NCI-H524 treated with DMSO at 0.1 percent for 48 hours (cell line): ENCODE measurements around the gene ZDHHC20.

Experiments
- DNase-seq: peaks from one replicate; lab custom pipeline; 2025; lab: John Stamatoyannopoulos, UW

ZDHHC20 gene

DNA sequence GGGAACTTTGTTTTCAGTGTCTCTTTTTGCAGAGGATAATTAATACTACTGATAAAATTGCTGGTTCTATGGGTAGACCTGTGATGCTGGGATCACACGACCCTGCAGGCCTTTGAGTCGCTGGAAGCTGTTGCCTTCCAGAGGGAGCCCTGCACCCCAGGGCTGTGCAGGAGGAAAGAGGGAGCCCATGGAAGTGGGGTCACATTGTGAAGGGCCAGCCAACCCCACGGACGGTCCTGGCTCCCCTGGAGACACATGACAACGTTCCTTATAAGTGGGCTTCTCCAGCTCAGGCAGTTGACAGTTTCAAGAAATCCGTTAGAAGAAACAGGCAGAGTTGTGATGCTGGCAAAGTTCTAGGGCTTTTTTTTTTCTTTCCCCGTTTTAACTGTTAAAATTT, 98.0 kb downstream of the ZDHHC20 start:
- no peak for DNase-seq

DNA sequence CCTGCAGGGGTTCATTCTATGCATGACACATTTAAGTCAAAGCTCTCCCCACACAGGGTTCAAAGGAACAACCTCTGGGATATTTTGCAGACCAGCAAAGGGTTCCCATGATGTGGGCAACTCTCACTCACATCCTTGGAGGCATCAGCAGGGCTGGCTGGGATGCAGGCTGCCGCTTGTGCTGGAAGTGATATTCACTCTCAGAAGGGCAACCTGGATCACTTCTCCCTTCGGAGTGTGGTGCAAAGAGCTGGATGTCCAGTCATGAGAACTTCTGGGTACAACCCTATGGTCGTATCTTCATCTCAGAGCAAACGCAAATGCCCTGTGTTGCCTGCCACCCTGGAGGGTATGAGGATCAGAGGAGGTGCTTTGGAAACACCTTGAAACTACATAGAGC, 98.6 kb downstream of the ZDHHC20 start:
- no peak for DNase-seq

DNA sequence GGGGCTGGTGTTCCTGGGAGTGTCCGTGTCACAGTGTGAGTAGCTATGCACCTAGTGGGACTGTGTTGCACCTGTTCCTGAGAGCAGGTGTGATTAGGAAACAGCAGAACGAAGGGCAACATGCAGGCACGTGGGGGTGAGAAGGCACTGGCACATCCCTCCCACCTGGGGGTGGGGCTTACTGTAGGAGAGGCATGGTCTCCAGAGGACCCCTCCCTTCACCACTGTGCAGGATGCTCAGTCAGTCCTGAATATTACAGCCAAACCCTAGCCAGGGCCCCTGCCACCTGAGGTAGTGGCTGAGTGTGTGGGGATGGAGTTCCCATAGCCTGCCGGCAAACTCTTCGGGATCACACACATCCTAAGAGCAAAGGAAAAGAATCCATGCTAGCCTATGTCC, 99.2 kb downstream of the ZDHHC20 start:
- no peak for DNase-seq

DNA sequence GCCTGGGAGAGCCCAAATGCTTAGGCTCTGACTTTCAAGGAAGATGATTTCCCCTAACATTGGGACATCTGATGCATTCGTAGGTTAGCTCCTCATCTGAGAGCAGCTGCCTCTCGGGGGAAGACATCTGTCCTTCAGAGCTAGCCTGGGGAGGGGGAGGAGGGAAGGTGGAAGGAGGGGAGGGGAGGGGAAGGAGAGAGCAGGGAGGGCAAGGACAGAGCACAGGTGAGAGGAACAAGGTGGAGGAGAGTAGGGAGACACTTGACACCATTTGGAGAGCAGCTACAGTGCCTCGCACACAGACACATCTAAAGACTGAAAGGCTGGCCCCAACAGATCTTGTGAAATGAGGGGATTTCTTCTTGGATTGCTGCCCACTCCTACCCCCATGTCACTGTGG, 103.8 kb downstream of the ZDHHC20 start:
- no peak for DNase-seq

DNA sequence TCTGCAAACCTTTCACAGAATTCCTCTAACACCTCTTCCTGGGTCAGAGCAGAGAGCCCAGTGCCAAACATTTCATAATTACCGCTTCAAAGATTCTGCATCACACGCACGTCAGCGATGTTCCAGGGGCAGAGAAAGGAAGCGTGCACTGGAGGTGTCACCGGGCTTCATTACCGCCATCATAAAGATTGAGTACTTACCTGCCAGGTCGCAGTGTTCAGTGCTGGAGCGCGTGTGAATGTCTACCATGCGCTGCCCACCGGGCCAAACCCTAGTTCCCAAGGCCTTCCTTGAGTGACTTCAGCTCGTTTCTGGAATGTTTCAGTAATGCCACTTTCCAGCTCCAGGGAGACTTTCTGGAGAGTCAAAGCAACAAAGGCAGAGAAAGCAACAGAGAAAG, 104.4 kb downstream of the ZDHHC20 start:
- DNase-seq = no peak

DNA sequence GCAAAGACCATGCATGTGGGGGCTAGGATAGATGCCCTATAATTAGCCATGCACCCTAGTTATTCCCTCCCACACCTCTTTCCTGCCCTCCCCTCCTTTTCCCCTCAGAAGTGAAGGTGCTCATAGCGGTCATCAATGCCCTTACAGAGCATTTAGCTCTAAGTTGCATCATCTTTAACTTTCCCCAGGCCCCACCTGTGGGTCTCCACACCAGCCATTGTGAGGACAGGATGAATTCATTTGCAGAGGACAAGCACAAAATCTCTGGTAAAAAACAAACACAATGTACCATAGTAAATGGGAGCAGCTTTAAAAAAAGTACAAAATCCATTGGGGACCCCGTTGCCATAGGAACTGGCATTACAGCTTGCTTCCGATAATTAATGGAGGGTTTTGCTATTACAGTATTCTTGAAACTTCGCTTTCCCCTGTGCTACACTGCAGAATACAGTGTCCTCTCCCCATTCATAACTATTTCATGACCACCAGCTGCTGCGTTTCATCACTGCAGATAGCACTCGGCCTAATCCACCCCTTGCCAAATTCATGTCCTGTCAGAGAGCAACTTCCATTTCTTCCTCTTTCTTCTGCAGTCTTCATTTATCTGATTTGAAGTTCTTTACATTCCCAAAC, 110.5 kb downstream of the ZDHHC20 start:
- DNase-seq = no peak

DNA sequence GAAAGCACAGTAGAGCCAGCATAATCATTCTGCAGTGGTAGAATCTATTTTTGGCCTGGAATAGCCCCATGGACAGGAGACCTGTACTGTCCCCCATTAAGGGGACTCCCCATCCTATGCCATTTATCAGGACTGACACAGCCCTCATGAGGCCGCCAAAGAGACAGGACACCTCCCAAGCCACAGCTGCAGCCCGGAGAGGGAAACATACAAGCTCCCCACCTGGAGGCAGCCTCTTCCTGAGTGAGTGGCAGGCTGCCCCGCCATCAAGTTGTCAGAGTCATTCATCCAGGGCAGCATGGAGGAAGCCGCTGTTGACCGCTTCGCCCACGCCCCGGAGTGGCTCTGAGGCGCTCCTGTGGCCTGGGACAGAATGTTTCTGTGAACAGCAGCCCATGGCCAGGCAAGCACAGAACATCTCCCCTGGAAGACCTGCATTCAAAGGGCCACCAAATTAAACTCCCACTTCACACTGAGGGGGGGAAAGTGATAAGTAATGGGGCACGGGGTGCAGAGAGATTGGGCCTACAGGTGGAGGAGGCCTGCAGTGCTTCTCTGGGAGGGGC, 111.3 kb downstream of the ZDHHC20 start:
- DNase-seq = no peak

DNA sequence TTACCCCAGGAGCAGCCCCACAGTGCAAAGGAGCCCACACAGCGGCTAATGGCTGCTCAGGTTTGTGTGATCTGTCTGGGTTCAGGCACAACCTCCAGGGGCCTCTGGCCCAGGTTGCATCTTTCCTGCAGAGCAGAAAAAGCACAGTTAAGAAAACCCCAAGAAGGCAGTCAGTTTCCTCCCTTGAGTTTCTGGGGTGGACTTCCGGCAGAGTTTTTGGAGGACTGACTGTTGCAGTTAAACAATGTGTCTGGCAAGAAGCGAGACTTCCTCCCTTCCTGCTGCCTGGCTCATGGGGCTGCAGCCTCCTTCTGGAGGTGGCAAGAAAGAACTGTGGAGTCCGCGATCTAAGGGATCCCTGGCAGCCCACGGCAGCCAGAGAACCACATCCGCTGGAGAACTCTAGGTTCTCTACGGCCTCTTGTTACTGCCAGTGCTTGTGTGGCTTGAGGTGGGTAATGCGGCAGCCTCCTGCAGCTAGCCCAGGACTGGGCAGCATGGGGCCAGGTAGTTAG, 114.4 kb downstream of the ZDHHC20 start:
- no peak for DNase-seq

DNA sequence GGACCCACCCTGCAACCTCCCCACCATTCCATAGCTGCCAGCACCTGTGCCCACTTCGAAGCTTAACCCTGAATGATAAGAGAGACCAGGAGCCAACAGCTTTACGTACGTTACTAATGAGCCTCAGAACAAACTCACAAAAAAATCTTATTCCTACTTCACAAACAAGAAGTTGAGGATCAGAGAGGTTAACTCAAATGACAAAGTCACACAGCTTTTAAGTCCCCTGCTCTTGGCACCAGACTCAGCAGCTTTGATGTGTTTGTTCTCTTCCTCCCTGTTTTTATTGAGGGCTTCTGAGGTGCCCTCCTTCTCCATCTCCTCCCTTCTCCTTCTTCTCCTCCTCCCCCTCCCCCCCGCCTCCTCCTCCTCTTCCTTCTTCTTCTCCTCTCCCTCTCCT, 115.4 kb downstream of the ZDHHC20 start:
- no peak for DNase-seq

DNA sequence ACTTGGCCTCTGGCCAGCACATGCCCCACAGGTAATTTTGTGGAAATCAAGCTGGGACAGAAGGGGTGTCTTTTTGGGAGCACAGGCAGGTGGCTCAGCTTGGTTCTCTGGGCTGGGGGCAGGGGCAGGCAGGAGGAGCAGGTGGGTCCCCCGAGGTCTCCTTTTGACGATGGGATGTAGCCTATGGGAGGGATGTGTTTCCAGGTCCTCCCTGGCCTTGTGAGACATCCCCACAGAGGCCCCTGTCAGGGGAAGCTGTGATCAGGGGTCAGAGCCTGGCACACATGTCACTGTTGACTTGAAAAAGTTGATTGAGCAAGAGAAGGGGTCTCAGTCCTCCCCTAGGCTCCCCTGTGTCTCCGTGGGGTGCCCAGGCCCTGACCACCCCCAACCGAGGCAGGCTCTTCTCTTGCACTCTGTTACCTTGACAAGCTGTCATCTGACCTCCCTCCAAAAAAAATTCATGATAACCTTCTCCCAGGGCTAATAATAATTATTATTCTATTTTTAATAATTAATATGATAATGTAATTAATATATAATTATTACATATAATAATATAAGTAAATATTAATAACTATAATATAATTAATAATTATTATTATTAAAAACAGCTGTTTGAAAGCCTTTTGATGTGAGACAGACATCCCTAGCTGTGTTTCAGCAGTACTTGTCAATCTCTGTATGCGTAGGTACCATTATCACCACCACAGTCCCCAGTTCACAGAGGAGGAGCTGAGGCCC, 116.2 kb downstream of the ZDHHC20 start:
- no peak for DNase-seq

DNA sequence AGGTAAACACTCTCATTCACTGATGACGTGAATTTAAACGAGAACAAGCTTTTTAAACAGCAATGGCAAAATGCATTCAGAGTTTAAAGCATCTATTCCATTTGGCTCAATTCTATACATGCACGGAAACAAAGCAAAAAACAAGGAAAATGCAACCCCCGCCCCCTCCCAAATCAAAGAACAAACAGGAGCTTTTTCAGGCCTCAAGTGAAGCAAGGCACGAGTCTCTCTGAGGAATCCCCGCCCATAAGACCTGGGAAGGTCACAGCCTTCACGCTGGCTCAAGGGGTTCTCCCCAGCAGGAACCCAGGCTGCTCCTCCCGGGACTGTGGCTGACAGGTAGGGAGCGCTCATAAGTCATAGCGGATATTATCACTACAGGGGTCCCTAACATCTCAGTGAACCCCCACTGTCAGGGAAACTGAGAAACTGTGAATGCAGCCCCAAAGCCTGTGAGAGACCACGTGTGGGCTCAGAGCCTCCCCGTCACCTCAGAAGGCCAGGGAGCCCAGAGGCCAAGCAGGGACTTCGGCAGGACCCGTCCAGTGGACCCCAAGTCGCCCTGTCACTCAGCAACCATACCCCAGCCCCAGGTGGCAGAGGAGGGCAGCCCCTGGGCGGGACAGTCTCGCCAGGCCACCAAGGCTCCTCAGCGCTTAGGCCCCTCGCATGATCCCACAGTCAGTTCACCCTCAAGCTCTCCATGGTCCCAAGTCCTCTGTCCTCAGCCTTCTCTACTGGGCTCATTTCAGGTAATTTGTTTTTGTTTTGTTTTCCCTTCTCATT, 117.3 kb downstream of the ZDHHC20 start:
- no peak for DNase-seq

DNA sequence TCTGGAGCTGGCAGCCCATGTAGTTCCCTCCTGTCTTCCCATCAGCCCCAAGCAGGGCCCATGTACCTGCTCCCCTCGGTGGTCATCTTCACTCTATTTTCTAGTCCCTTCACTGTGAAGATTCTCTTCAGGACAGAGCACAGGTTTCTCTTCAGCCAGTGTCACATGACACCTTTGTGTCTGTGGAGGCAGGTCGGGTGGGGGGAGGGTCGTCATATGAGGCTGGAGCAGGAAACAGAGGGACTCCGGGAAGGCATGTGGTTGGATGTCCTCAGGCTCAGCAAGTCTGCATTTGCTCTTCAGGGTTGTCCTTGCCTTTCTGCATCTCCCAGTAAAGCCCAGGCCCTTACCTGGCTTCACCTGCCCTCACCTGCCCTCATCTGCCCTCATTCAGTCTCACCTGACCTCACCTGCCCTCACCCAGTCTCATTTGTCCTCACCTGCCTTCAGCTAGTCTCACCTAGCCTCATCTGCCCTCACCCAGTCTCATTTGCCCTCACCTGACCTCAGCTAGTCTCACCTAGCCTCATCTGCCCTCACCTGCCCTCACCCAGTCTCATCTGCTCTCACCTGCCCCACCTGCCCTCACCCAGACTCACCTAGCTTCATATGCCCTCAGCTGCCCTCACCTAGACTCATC, 120.3 kb downstream of the ZDHHC20 start:
- DNase-seq = no peak

DNA sequence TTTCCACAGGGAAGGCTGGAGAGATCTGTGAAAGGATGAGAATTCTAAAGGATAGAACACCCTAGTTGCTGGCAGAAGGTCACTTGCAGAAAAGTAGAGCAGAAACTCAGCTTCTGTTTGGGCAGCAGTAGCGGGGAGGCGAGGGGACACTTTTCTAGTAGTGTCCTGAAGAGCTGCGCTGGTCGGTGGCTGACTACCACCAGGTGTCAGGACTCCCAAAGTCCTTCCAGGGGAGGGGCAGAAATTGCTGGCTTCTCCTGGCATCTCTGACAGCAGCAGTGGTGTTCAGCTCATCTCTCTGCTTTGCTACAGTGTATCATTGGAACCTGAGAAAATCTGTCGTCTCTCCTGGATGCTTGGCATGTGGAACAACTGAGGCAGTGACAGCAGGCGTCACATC, 120.9 kb downstream of the ZDHHC20 start:
- no peak for DNase-seq

DNA sequence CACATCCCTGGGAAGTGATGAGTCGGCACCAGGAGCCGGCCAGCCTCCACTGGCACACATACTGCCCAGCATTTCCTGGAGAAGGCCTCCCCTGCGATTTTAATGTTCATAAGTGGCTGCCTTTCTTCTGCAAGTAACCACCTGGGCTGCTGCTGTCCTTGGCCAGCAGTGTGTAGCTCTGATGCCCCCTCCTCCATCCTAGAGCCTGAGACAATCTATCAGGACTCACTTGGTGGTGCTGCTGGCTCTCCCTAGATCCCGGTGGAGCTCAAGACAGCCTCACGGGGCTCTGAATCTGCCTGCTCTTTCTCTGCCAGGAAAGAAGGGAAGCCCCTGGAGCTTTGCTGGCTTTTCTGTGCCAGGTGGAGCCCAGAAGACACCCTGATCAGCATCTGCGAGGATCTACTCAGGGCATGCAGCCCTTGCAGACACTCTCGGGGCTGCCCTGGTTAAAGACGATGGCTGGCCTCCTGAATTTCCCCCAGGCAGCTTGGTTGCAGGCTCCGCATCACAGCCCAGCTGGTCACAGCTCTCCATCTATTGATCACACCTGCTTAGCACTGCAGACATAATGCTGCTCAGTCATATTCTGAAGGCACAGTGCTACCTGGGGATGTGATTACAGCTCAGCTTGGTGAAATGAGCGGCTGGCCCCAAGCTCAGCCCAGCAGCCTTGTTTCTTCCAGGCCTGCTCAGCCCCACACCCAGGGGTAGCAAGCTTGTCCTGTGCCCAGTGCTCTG, 122.3 kb downstream of the ZDHHC20 start:
- no peak for DNase-seq

DNA sequence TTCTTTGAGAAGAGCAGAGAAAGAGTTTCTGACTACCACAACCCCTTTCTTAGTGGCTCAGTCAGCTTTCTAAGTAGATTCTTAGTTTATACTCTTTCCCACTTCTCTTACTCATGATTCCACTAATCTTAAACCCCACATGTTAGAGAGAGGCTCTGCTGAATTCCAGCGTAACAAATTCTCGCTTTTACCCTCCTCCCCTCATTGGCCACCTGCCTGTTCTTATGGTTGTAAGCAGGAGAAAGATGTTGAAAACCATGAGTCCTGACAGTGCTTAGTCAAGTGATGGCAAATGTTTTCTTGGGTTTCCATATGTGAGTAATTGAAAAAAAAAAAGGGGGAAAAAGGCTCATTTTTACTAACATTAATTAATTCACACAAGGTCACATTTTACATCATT, 125.9 kb downstream of the ZDHHC20 start:
- no peak for DNase-seq

DNA sequence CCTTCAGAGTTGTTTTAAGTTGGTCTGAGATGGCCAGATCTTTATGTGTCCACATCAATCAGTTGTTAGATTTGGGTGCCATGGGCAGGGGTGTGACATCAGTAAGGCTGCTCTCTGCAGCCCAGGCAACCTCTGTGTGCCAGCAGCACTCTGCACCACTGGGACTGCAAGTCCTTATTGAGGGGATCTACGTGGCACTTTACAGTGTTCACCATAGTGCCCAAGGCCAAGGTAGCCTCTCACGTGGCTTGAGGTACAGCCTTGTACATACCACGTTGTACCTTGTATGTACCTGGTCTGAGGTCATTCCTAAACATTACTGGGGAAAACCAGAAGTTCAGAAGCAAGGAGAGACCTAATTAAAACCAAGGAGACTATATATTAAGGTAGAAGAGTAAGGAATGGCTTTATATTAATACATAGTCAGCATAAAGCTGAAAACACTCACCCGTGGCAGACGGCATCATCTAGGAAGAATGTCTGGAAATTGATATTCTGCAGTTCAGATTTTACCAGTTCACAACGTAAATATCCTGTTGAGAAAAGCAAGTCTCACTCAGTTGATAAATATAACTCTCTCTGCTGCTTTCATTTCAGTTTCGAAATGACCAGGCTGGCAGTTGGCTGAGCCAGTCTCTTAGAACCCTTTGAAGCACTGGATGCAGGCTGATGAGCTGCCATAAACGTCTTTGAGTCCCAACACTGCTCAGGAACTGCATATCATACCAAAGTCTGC, 128.8 kb downstream of the ZDHHC20 start:
- DNase-seq = no peak

DNA sequence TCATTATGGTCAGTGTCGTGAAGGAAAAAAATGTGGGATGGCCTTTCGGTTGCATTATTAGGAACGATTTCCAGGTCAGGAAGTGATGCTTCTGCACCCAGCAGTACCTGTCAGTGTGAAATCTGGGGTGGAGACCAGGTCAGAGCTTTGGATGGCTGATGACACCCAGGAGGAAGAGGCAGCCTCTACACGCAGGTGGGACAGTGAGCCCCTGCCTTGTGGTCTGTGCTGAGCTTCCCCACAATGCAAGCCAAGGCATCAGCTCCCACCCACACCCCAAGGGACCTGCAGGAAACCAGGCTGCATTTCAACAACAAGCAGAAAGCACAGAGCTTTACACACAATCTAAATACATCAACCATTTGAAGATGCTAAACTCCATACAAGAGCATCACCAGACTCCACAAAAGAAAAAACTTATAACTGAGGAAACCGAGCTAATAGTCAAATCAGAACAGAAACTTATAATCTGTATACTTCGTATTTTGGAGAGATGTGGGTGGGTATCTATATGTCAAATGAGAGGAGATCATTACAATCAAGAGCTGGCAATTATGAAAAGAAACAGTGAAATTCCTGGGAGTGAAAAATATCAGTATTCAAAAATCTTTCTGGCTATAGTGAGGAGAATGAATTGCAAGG, 130.1 kb downstream of the ZDHHC20 start:
- DNase-seq = no peak

DNA sequence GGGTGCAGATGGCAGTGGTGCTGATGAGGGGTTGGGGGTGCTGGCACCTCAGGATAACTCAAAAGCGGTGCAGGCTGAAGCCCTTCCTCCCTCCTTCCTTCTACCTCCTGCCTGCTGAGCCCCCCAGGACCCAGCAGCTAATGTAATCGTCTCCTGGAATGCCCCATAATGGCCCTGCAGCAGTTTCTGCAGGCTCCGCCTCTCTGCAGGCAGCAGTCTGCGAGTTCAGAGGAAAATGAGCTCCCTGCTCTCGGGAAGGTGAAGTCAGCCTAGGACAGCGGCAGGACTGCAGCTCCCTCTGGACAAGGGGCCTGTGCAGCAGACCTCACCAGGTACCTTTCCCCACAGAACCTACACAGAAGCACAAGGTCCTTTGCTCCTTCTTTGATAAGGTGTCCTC, 130.9 kb downstream of the ZDHHC20 start:
- DNase-seq = no peak

DNA sequence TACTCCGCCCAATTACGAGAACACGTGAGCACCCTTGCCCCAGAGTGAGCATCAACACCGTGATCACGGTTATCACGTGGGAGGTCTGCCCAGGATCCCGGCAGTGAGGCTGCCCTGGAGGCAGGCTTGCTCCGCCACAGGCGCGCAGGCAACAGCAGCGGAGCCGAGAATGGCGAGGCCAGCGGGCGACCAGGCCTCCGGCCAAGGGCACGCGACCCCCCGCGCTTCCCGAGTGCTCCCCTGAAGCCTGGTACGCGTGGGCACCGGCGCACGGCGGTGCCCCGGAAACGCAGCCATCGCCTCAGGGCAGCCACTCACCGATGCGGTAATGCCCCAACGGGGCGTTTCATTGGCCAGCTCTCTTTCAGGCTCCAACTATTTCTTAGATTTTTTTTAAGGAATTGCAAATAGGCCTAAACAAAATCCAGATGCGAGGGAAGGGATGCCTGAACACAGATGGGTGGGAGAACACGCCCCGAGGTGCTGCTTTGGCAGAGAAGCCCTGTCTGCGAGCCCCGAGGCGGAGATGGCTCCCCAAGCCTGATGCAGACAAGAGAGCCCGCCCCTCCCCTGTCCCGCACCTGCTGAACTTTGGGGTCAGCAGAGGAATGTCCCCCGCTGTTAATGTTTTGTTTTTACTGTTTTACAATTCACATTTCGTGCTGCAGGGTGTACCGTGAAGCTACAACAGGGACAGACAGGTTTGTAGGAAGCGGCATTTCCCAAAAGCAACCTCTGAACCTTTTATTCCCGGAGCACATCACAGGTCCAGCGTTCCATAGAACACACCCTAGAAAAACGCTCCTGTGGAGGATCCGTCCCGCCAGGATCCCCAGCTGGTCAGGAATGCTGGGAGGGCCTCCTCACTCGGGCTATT, 132.7 kb downstream of the ZDHHC20 start:
- no peak for DNase-seq
